Ammon's horn (tissue), 1 donor: Measurements from ENCODE around the gene DGKG.
A peak's percentile ranks its signal among the peaks of the same experiment; 100 is the strongest.

Experiments
- DNase-seq: peaks from one replicate; pipeline ENCODE4 v3.0.0-alpha.2; 2016; ENCODE audit warnings: low spot score

The DGKG gene

DNA sequence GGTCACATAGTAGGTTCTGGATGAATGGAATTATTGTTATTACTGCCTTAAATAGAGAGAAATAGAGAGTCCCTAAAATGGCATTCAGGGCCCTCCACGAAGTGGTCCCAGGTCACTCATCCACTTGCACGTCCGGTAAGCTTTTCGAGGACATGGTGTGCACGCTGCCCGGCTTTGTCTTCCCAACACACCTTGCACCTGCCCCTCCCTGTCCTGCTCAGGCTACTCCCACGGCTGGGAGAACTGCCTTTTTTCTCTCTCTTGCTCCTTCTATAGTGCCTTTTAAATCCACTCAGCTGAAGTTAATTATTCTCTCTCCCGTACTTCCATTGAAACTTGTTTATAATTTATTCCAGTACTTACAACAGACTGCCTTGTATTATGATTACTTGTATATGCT lies 5.6 kb upstream of the DGKG start:
- no peak for DNase-seq

DNA sequence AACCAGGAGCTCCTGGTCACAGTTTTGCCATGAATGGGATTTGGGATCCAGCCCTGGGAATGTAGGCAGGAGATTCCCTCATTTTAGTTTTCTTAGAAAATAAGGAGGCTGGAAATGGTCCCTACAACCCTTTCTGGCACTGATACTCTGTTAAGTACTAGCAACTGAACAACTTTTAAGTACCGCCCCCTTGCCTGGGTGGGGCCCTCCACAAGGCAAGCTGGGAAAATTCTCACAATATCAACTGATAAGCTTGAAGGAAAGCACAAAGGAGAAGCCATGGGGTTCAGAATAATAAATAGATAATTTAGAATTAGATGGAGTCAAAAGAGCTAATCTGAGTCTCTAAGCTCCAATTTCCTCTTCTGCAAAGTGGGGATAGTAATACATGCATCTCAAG lies 4.2 kb upstream of the DGKG start:
- no peak for DNase-seq

DNA sequence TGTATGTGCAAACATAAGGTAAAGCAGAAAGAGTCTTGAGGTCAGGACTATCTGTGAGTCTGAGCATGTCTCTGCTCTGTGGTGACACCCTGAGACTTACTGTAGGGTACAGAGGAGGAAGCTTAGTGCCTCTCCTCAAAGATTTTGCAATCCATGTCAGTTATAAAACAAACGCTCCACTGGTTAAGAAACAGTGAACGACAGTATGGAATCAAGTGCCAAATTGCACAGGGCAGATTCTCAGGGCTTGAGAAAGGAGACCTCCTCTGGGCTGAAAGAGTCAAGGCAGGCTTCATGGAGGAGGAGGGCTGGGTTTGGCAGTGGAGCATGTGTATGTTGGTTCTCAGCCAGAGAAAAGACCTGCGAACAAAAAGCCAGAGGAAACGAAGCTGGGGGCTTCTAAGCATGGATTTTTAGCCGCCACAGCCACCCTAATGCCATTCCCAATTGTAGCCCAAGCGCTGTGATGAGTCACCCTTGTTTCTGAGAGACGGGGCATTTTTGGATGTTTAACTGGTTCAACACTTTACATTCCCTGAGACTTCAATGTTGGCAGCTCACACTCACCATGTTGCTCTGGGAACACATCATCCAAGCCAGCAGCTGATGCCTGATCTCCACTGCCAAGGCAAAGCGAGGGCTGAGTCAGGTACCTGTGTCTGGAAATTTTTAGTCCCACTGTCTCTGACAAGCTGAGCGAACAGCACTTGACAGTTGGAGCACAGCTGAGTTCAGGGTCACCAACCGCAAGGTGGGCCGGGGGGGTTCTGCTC lies 3.4 kb upstream of the DGKG start:
- peak; percentile 81 for DNase-seq

DNA sequence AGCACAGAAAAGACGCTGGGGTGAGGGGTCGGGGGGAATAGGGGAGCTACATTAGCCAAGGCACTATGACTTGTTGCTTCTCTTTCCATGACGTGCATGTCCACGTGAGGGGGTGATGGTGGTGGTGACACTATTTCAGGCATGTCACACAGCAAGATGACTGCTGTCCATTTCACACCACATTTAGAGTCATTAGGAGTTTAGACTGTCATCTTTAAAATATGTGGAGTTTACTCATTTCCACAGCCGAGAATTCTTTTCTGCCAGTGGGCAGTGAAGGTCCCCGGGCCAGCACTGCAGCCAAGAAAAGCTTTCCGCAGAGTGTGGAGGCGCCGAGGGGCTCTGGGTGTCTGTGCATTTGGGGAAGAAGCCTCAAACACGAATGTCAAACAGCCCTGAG lies 954 bp upstream of the DGKG start:
- no peak for DNase-seq

DNA sequence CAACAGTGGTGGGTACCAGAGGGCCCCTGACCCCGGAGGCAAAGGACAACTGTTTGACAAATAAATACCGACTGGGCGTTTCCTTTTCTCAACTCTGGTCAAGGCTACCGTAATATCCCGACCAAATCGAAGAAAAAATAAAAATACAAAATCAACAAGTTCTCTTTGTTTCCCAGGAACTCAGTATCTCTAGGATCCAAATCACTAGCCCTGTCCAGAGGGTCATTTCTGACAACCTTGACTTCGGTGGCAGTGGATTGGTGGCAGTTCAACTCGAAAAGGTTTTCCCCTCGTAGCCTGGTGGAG lies 456 bp upstream of the DGKG start:
- DNase-seq, result no peak

DNA sequence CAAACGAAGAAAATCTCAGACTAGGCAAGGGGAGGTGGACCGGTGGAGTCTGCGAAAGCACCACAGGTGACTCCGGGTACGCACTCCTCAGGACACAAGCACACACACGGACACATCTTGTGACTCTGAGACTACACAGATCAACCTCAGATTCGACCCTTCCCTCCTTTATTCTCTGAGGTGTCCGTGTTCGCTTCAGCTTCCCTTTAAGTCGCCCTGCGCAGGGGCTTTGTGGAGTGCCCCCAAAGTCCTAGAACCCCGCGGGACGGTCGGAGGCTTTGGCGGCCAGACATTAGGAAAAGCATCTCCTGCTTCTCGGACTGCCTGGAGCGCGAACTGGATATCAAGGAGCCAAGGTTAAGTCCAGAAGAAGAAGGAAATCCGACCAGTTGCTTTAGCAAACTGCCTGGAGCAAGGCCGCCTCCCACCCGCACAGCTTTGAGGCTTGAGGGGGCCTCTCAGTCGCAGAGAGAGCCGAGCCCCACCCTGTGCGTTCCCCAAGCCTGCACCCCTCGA lies 730 bp downstream of the DGKG start:
- no peak for DNase-seq

DNA sequence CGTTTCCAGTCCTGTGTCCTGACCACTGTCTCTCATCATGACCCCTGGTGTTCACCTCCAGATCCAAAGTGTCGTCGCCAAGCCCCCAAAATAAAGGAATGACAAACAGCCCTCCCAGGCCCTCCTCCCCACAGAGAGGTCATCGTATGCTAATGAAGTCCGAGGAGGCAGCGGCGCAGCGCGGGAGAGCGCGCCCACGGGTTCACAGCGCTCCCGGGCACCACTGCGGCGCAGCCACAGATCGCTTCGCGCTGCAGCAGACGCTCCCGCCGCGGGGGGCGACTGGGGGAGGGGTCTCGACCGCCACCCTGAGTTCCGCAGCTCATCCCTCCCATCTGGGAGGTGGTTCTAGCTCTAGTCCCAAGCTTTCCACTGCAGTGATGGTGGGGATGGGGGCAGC lies 1.3 kb downstream of the DGKG start:
- DNase-seq, result peak; percentile 42

DNA sequence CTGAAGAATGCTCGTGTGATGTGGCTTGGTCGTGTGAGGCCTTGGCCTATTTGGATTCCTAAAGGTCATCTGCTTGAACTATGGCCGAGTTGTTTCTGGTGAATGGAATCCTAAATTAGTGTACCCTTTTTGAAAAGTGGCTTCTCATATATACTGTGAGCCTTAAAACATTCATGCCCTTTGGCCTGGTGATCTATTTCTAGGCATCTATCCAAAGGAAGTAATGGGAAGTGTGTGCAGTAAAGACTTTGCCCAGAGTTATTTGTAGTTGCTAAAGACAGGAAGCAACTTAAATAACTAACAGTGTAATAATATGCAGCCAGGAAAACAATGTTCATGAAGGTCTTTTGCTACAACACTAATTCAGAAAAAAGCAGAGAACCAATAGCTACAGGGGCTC lies 3.0 kb downstream of the DGKG start:
- DNase-seq, result no peak

DNA sequence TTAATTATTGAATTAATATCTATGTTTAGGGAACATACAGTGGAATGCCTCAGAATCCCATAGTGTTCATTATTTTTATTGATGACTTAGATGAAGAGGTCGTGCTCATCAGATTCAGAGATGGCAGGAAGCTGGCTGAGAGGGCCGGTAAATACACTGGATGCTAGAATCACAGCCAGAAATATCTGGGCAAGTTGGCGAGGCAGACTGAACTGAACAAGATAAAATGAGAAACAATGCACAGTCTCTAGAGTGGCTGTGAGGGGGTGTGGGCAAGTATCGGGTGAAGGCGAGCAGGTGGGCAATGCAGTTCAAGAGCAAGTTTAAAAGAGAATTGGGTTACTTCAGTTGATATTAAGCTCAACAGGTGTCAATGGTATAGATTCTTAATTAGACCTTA lies 5.9 kb downstream of the DGKG start:
- DNase-seq, result no peak

DNA sequence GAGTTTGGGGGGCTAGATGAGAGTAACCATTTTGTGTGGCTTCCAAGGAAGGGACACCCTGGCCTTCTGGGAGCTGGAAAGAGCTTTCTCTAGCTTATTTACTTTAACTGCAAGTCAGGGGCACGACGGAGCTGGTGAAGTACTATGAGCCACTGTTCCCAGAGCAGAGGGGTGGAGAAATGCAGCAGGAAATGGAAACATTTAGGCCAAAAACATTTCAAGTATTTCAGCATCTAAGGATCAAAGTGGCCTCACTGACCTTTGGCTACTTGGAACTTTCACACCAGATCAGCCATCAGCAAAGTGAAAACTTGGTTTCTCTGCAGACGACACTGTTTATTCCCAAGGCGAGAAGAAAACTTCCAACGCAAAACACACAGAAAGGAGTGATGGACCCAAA lies 7.9 kb downstream of the DGKG start:
- no peak for DNase-seq

DNA sequence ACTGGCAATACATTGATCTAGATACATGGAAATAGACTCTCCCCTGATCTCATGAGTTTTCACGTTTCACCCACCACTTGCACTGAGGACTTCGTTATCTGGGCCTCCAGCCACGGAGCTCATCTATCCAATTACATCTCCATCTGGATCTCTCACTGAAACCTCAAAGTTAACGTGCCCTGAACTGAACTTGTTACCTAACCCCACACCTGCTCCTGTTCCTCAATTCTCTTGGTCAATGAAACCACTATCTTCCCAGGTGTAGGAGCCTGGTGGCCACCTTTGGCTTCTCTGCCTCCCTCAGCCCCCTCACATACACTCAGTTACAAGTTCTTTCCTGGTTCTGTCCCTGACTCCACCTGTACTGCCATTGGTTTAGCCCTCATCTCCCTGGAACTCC lies 9.7 kb downstream of the DGKG start:
- DNase-seq, result no peak

DNA sequence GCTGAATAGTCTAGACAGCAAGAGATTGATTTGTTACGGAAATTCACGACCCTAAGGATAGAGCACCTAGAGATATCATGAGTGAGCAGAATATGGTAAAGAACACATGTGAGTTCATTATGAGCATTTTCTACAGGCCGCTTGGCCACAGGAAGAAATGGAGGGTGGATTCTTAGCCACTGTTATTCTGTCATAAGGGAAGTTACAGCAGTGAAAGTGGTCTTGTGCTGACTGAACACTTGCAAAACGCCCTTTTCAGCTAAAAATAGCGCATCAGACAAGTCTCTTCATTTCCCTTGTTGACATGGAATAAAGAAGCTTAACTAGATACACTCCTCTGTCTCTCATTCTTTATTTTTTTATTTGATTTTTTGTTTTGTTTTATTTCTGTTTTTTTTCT lies 19.8 kb downstream of the DGKG start:
- peak; percentile 57 for DNase-seq

DNA sequence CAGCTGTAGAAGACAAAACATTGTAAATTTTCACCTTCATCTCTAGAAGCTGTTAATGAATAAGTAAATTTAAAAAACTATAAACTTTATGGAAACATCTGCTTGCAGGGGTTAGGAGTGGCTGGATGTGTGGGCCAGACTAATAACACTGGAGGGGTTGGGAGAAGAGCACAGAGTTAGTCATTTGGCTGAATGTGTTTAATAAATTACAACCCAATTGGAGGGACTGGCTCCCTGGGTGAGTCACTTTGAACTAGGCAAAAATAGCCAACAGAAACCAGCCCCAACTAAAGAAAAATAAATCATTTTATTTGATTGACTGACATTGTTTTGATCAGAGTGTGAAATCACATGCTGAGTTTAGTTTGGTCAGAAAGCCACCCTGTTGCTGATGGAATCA lies 21.8 kb downstream of the DGKG start:
- DNase-seq, result no peak

DNA sequence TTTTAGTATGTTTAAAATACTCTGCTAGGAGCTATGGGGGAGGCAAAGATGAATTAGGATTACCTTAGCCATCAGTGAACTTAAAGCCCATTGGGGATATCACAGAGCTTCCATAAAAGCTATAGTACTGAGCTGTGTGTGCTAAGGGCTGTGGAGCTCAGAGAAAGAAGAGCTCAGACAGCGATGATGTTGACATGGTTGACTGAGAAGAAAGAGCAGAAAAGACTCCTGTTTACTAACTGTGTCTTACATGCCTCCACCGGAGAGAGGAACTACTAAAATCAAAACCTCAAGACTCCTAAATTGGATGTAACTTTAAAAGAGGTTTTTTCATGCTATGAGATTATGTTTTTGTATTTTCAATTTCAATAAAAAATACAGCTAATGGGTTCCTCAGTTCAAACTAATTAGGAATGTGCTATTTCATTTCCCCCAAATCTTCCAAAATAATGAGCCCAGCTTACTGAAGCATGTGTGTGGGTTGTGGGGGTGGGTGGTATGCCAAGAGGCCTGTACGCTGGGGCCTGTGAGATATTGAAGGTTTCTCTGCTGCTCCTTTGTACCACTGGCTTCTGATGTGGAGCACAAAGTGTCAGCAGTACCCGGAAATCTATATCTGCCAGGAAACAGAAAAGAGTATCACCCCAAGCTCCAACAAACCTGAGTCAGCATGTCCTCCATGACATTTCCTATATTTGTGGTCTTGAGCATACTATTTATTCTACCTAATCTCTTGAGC lies 22.7 kb downstream of the DGKG start:
- DNase-seq, result no peak

DNA sequence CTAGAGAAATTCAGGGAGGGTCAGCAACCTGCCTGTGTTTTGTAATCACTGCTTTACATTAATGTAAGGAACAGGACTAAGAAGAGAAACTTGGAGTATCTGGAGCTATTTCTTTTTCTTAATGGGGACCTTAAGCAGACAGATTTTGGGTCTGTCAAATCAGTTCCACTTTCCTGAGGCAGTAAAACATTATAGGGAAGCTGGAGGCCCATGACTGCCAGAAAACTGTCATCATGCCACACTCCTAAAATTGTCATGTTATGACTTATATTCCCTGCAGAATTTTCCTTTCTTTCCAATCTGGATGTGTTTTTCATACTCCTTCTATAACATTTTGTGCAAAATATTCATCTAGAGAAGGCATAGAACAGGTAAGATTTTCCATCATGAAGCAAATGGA lies 28.8 kb downstream of the DGKG start:
- no peak for DNase-seq

DNA sequence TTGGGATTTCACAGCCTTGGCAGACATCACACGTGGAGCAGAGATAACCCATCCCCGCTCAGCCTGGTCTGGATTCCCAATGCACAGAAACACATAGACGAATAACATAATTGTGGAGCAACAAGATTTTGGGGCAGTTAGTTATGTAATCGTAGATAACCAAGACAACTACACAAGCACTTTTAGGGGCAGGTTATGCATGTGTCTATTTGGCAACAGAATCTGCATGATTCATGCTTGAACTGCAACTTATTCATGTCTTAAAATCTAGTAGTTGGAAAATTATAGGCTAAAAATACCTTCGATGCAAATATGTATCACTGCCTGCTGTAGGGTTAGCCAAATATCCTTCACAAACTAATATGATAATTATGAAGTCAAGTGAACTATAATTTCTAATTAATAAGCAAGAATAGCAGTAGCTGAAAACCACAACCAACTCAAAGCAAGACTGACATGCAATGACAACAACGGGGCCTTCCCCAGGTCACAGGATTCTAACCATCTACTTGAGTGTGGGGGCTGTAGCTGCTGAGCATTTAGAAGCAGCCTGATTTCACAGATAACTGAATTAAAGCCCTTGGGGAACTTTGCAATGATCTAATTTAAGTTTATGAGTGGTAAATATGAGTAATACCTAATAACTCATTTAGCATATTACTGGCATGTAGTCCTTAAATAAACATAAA lies 31.1 kb downstream of the DGKG start:
- no peak for DNase-seq

DNA sequence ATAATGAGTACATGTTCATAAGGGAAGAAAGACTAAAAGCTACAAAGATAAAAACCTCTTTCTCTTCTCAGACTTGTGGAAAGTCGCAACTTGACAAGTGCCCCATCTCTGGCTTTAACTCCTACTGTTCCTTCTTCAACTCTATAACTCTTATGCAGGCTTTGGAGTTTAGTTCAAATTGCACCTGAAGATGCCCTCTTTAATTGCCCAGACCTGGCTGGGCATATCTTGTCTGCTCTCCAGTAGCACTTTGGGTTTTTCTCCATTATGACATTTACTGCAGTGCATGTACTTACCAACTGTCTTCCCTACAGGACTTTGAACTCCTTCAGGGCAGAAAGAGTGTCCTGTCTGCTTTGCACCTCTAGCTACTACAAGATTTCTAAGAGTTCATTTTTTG lies 32.4 kb downstream of the DGKG start:
- no peak for DNase-seq

DNA sequence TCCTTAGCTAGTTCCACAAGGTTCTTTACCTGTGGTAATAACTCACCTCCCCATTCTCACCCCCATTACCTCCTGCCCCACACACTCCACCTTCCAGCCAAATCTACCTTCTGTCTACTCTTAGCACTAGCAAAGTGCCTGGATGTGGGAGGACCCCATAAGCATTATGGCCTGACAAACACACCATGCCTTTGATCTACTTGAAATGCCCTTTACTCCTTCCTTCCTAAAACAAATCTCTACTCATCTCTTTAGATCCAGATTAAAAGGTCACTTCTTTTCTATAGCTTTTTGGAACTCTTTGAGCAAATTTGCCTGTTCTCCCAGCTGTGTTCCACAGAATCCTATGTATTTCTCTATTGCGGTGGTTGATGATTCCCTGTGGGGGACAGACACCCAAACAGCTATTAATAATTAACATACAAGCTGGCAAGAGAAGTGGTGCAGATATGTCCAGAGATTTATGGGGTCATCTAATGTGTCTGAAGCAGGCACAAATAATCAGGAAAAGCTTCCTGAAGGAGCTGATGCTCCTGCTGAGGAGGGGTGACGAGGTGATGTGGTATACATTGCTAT lies 34.0 kb downstream of the DGKG start:
- DNase-seq, result no peak

DNA sequence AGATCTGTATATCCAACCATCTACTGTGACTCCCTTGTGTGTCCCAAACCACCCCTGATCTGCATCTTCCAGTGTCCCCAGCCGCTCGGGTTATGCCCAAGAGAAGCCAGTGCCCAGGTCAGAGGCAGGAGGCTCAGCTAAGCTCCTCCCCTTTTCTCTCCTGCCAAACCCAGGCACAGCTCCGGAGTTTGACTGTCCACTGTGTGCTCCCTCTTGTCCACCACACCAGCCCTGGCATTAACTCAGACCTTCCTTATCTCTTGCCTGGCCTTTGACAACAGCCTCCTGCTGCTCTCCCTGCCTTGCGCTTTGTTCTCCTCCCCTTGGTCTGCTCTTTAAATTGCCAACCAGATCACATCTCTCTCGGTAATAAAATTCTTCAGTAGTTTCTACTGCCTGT lies 39.3 kb downstream of the DGKG start:
- no peak for DNase-seq

DNA sequence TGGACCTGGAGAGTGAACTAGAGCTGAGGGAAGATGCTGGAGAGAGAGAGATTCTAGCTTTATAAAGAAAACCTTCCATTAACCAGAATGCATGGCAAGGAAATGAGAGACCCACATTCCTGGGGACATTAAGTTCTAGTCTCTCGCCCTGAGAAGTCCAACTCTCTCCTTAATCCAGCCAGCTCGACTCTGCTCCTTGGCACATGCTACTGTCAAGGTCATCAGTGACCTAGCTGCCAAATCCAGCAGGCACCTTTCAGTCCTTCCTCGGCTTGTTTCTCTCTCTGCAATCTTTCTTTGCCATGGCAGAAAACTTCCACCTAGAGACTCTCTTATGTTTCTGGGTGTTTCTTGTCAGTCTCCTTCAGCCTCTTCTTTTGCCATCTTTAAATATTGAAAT lies 40.3 kb downstream of the DGKG start:
- no peak for DNase-seq

DNA sequence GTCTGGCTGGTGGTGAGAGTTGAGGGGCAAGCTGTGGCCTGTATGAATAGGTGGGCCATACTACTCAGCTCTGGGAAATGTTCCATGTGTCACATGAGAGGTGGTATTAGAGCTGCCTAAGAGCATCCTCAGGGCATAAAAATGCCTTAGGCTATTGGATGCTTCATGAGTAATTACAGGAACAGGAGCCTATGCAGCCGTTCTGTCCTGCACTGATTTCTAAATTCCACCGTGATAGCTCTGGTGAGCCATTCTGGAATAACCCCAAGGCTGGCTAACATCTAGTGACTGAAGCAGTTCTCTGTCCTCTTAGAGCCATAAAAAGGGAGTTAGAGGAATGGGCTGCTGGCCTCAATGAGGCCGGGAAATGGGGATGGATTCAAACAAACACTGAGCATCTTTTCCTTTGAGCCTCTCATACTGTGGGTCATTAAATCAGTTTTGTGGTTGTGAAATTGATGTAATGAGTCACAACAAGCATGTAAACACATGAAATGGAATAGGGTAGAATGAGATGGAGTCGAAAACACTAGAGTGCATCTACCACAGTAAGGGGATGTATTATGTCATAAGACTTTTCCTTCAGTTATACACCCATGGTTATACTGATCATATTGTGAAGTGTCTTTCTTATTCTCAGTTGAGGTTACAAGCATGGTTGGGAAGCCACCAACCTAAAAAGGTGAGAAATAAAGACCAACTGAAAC lies 41.0 kb downstream of the DGKG start:
- DNase-seq, result no peak

DNA sequence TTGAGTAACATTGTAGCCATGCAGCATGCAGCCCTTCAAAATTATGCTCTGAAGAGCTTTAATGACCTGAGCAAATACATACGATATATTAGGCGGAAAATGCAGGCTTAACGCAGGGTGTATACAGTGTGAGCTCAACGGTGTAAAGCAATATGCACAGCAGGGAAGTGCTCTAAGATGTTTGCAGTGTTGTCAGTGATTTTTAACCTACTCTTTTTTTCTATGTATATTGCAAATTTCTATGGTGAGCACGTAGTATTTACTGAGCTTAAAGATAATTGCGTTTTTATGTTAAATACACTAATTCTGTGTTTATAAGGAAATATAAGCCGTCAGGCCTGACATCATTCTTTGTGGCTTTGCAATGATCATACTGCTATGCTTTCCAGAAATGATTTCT lies 42.1 kb downstream of the DGKG start:
- DNase-seq, result no peak
